Duodenal mucosa (tissue), 2 donors: ENCODE data around the gene GATA2.

Experiments used
- H3K27ac ChIP-seq: one replicate; pipeline ENCODE4 v1.7.0; 2013; ENCODE audit warnings: low read depth, low read length
- H3K27me3 ChIP-seq, 2 donors: one replicate each; pipeline ENCODE4 v1.7.0; 2013; ENCODE audit warnings: low read length in 2 of 2, control low read depth in 1 of 2; ENCODE audit not compliant: insufficient read depth in 2 of 2, control insufficient read depth in 1 of 2
- H3K36me3 ChIP-seq, 2 donors: one replicate each; pipeline ENCODE4 v1.7.0; 2013; ENCODE audit warnings: low read length in 2 of 2, control low read depth in 1 of 2; ENCODE audit not compliant: insufficient read depth in 2 of 2, control insufficient read depth in 1 of 2
- H3K4me1 ChIP-seq, 2 donors: one replicate each; pipeline ENCODE4 v1.7.0; 2013; ENCODE audit warnings: low read length in 2 of 2, control low read depth in 1 of 2; ENCODE audit not compliant: insufficient read depth in 2 of 2, control insufficient read depth in 1 of 2
- H3K4me3 ChIP-seq, 2 donors: one replicate each; pipeline ENCODE4 v1.7.0; 2013; ENCODE audit warnings: low read length in 2 of 2, low read depth in 1 of 2
- H3K9ac ChIP-seq, 2 donors: one replicate each; pipeline ENCODE4 v1.7.0; 2013; ENCODE audit warnings: low read length in 2 of 2, low read depth in 1 of 2
- H3K9me3 ChIP-seq, 2 donors: one replicate each; pipeline ENCODE4 v1.7.0; 2013; ENCODE audit warnings: low read length in 2 of 2, control low read depth in 1 of 2; ENCODE audit not compliant: control insufficient read depth in 1 of 2

GATA2 gene

GRCh38 chr3:128496019-128496601, 3.1 kb upstream of the GATA2 start:
- no peak overlapping the region for H3K27ac ChIP-seq
- H3K27me3 ChIP-seq: peaks cover 80 to 83% of the 10 kb centered on the region in 2 donors
- peaks cover 0 to 8% of the 10 kb centered on the region in 2 donors for H3K4me1 ChIP-seq

GRCh38 chr3:128495435-128495970, 2.5 kb upstream of the GATA2 start:
- no peak overlapping the region for H3K27ac ChIP-seq
- no peaks in the 10 kb centered on the region for H3K9me3 ChIP-seq
- H3K27me3 ChIP-seq: peaks cover 84 to 85% of the 10 kb centered on the region in 2 donors

More at GRCh38 chr3:128496019-128496601, 3.1 kb upstream of the GATA2 start:
- no peaks in the 10 kb centered on the region for H3K9me3 ChIP-seq
- no peak overlapping the region for H3K9ac ChIP-seq
- H3K4me3 ChIP-seq: no peak overlapping the region
- H3K36me3 ChIP-seq: no peaks in the 10 kb centered on the region

GRCh38 chr3:128494367-128494650, 1.3 kb upstream of the GATA2 start:
- H3K9me3 ChIP-seq: no peaks in the 10 kb centered on the region
- no peak overlapping the region for H3K27ac ChIP-seq
- peaks cover 88 to 90% of the 10 kb centered on the region in 2 donors for H3K27me3 ChIP-seq
- H3K9ac ChIP-seq: no peak overlapping the region
- no peaks in the 10 kb centered on the region for H3K36me3 ChIP-seq
- H3K4me1 ChIP-seq: peaks cover 0 to 17% of the 10 kb centered on the region in 2 donors
- no peak overlapping the region for H3K4me3 ChIP-seq

More at GRCh38 chr3:128495435-128495970, 2.5 kb upstream of the GATA2 start:
- Histone ChIP-seq H3K4me1 (peaks cover 0 to 8% of the 10 kb centered on the region in 2 donors), H3K4me3 (no peak overlapping the region), H3K9ac (no peak overlapping the region), H3K36me3 (no peaks in the 10 kb centered on the region)

GRCh38 chr3:128493570-128494366, 767 bp upstream of the GATA2 start:
- Histone ChIP-seq H3K9me3 (no peaks in the 10 kb centered on the region), H3K36me3 (no peaks in the 10 kb centered on the region), H3K4me1 (peaks cover 4 to 17% of the 10 kb centered on the region in 2 donors), H3K4me3 (no peak overlapping the region), H3K27me3 (peaks cover 88 to 90% of the 10 kb centered on the region in 2 donors), H3K27ac (no peak overlapping the region), H3K9ac (no peak overlapping the region)

GRCh38 chr3:128491941-128492670, 895 bp downstream of the GATA2 start:
- peaks cover 16 to 27% of the 10 kb centered on the region in 2 donors for H3K4me1 ChIP-seq
- no peak overlapping the region for H3K27ac ChIP-seq
- no peaks in the 10 kb centered on the region for H3K36me3 ChIP-seq
- H3K27me3 ChIP-seq: peaks cover 88 to 95% of the 10 kb centered on the region in 2 donors
- H3K4me3 ChIP-seq: no peak overlapping the region
- no peak overlapping the region for H3K9ac ChIP-seq
- H3K9me3 ChIP-seq: no peaks in the 10 kb centered on the region

- peaks cover 17 to 29% of the 10 kb centered on the region in 2 donors for H3K4me1 ChIP-seq
- H3K27ac ChIP-seq: no peak overlapping the region
- no peaks in the 10 kb centered on the region for H3K9me3 ChIP-seq
- H3K36me3 ChIP-seq: no peaks in the 10 kb centered on the region
- H3K9ac ChIP-seq: no peak overlapping the region
- H3K27me3 ChIP-seq: peaks cover 88 to 95% of the 10 kb centered on the region in 2 donors
- no peak overlapping the region for H3K4me3 ChIP-seq
Observed at GRCh38 chr3:128491691-128491940, 1.4 kb downstream of the GATA2 start.

GRCh38 chr3:128490915-128491690, 1.9 kb downstream of the GATA2 start:
- Histone ChIP-seq H3K9ac (no peak overlapping the region), H3K9me3 (no peaks in the 10 kb centered on the region), H3K4me1 (peaks cover 17 to 30% of the 10 kb centered on the region in 2 donors), H3K27ac (no peak overlapping the region), H3K27me3 (peaks cover 91 to 95% of the 10 kb centered on the region in 2 donors), H3K4me3 (no peak overlapping the region), H3K36me3 (no peaks in the 10 kb centered on the region)

- no peak overlapping the region for H3K9ac ChIP-seq
- H3K36me3 ChIP-seq: no peaks in the 10 kb centered on the region
- H3K27ac ChIP-seq: no peak overlapping the region
- H3K4me1 ChIP-seq: peaks cover 17 to 30% of the 10 kb centered on the region in 2 donors
- H3K27me3 ChIP-seq: peaks cover 92 to 95% of the 10 kb centered on the region in 2 donors
- no peaks in the 10 kb centered on the region for H3K9me3 ChIP-seq
- H3K4me3 ChIP-seq: peak overlapping the region in 1 of 2 donors; percentile 36
Observed at GRCh38 chr3:128490650-128490914, 2.4 kb downstream of the GATA2 start.

GRCh38 chr3:128489927-128490649, 2.9 kb downstream of the GATA2 start:
- Histone ChIP-seq H3K4me1 (peaks cover 17 to 30% of the 10 kb centered on the region in 2 donors), H3K27ac (no peak overlapping the region), H3K9ac (no peak overlapping the region)

More at GRCh38 chr3:128489927-128490649, 2.9 kb downstream of the GATA2 start:
- Histone ChIP-seq H3K27me3 (peaks cover 92 to 95% of the 10 kb centered on the region in 2 donors), H3K9me3 (no peaks in the 10 kb centered on the region), H3K36me3 (no peaks in the 10 kb centered on the region), H3K4me3 (peak overlapping the region; percentile 54 to 58)
